Measurements from ENCODE around the gene CPLX1. TPM values are rescaled to one million over a fixed set of nuclear protein-coding genes. Genes with fewer than 3 reads are reported as not detected.

CPLX1 gene
- polyA plus RNA-seq, 1 donor (not counting 4 experiments of a cell fraction or from before 2014, with no cell fraction given): 0.04 TPM

DNA sequence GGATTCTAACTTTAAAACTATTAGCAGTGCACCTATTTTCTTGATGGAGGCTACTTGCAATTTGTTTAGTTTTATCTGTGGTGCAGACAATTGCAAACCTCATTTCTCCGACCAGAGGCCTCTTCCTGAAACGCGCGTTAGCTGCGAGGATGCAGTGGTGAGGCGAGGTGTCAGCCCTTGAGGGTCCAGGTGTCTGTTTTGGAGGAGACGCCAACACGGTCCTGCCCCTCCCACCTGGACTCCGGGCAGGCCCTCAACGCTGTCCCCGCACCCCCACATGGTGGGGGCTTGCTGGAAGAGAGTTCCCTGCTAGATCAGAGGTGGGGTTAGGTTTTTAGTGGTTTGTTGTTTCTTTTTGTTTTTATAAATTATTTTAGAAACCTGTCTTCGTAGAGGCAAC lies 85.9 kb downstream of the CPLX1 start:
- Histone ChIP-seq H3K27ac (ENCODE audit: control insufficient read depth, insufficient read depth, low read length) (no peak overlapping the region), H3K4me3 (ENCODE audit: control insufficient read depth in 2 of 3, extremely low read depth in 1 of 3, insufficient read depth in 2 of 3, low read depth in 1 of 3, low read length in 3 of 3) (no peak overlapping the region), H3K4me2 (ENCODE audit: control insufficient read depth, extremely low read depth, insufficient read depth, low read depth, low read length) (no peak overlapping the region), H3K9me3 (ENCODE audit: control insufficient read depth, low read depth, low read length) (no peaks in the 10 kb centered on the region), H3K27me3 (ENCODE audit: control insufficient read depth, extremely low read depth, insufficient read depth, low read length) (no peaks in the 10 kb centered on the region), H3K9ac (ENCODE audit: control insufficient read depth, extremely low read depth, insufficient read depth, low read length) (no peak overlapping the region), H3K79me2 (ENCODE audit: control insufficient read depth, insufficient read depth, low read length) (no peaks in the 10 kb centered on the region), H4K20me1 (ENCODE audit: control insufficient read depth, extremely low read depth, insufficient read depth, low read length) (peaks cover 5% of the 10 kb centered on the region), H3K9me1 (ENCODE audit: control insufficient read depth, extremely low read depth, insufficient read depth, low read length) (no peaks in the 10 kb centered on the region), H3K36me3 (ENCODE audit: control insufficient read depth in 2 of 2, extremely low read depth in 1 of 2, insufficient read depth in 2 of 2, low read length in 2 of 2) (peaks cover 19 to 30% of the 10 kb centered on the region in 2 experiments), H2AFZ (ENCODE audit: control insufficient read depth, low read length) (no peak overlapping the region), H3K4me1 (ENCODE audit: control insufficient read depth, extremely low read depth, insufficient read depth, low read length) (no peaks in the 10 kb centered on the region)
- dilution Hi-C loops (cut with MboI; ENCODE audit: extremely low pct_ligation_motif_present, low sequenced_read_pairs): no loop called here
- DNase-seq (ENCODE audit: low read depth, low spot score): no peak
- TF ChIP-seq, protein P1, sequence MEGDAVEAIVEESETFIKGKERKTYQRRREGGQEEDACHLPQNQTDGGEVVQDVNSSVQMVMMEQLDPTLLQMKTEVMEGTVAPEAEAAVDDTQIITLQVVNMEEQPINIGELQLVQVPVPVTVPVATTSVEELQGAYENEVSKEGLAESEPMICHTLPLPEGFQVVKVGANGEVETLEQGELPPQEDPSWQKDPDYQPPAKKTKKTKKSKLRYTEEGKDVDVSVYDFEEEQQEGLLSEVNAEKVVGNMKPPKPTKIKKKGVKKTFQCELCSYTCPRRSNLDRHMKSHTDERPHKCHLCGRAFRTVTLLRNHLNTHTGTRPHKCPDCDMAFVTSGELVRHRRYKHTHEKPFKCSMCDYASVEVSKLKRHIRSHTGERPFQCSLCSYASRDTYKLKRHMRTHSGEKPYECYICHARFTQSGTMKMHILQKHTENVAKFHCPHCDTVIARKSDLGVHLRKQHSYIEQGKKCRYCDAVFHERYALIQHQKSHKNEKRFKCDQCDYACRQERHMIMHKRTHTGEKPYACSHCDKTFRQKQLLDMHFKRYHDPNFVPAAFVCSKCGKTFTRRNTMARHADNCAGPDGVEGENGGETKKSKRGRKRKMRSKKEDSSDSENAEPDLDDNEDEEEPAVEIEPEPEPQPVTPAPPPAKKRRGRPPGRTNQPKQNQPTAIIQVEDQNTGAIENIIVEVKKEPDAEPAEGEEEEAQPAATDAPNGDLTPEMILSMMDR (optimal IDR thresholded peaks at IDR 0.05 in 1 of 3, IDR thresholded peaks at IDR 0.05 in 1 of 3, conservative IDR thresholded peaks at IDR 0.05 in 1 of 3; ENCODE audit: extremely low read depth in 1 of 3, insufficient read depth in 2 of 3, low read length in 3 of 3): no peak
- no peak for TF ChIP-seq EZH2 (IDR thresholded peaks at IDR 0.05; ENCODE audit: low read length)
- FAIRE-seq: no peak

DNA sequence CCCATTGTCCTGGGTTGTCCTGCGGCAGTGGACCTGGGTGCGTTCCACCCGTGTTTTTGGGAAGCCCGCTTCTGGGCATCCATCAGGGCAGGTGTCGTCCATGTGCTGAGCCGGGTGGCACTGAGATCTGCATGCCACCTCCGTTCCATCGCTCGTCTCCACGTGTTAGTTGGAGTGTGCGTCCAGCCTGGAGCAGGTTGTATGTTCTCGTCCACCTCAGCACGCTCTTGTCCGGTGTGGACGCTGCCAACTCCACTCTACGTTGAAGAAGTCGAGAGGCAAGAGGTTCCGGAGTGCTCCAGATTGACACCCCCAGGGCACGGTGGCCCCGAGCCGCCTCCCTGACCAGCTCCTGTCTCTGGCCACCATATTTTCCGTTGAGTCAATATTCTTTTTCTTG lies 86.4 kb downstream of the CPLX1 start:
- Histone ChIP-seq H3K9me3 (ENCODE audit: control insufficient read depth, low read depth, low read length) (no peaks in the 10 kb centered on the region), H3K79me2 (ENCODE audit: control insufficient read depth, insufficient read depth, low read length) (no peaks in the 10 kb centered on the region), H3K9ac (ENCODE audit: control insufficient read depth, extremely low read depth, insufficient read depth, low read length) (no peak overlapping the region), H3K4me1 (ENCODE audit: control insufficient read depth, extremely low read depth, insufficient read depth, low read length) (no peaks in the 10 kb centered on the region), H4K20me1 (ENCODE audit: control insufficient read depth, extremely low read depth, insufficient read depth, low read length) (peaks cover 5% of the 10 kb centered on the region), H3K27me3 (ENCODE audit: control insufficient read depth, extremely low read depth, insufficient read depth, low read length) (no peaks in the 10 kb centered on the region), H3K9me1 (ENCODE audit: control insufficient read depth, extremely low read depth, insufficient read depth, low read length) (no peaks in the 10 kb centered on the region), H3K27ac (ENCODE audit: control insufficient read depth, insufficient read depth, low read length) (no peak overlapping the region), H3K4me2 (ENCODE audit: control insufficient read depth, extremely low read depth, insufficient read depth, low read depth, low read length) (no peak overlapping the region), H3K36me3 (ENCODE audit: control insufficient read depth in 2 of 2, extremely low read depth in 1 of 2, insufficient read depth in 2 of 2, low read length in 2 of 2) (peaks cover 23 to 34% of the 10 kb centered on the region in 2 experiments), H2AFZ (ENCODE audit: control insufficient read depth, low read length) (no peak overlapping the region), H3K4me3 (ENCODE audit: control insufficient read depth in 2 of 3, extremely low read depth in 1 of 3, insufficient read depth in 2 of 3, low read depth in 1 of 3, low read length in 3 of 3) (no peak overlapping the region)
- FAIRE-seq (no peak), DNase-seq (ENCODE audit: low read depth, low spot score) (no peak)
- dilution Hi-C loops (cut with MboI; ENCODE audit: extremely low pct_ligation_motif_present, low sequenced_read_pairs): no loop called here
- TF ChIP-seq, protein P1 (optimal IDR thresholded peaks at IDR 0.05 in 1 of 3, IDR thresholded peaks at IDR 0.05 in 1 of 3, conservative IDR thresholded peaks at IDR 0.05 in 1 of 3; ENCODE audit: extremely low read depth in 1 of 3, insufficient read depth in 2 of 3, low read length in 3 of 3): no peak
- TF ChIP-seq EZH2 (IDR thresholded peaks at IDR 0.05; ENCODE audit: low read length): no peak

Measured in keratinocyte (primary cell).